Right kidney (tissue), 9 donors: ENCODE data around the gene CLNK.

Experiments
- DNase-seq: peaks from one replicate; pipeline ENCODE4 v3.0.0-alpha.2; 2016
- long read RNA-seq, 8 donors: transcript quantifications; one replicate each; lab custom pipeline, GENCODE V29; 2026

Gene CLNK
- long read RNA-seq, donor 1, result 0 reads
- long read RNA-seq, donor 2, result 0 reads
- long read RNA-seq, donor 3, result 0 reads
- long read RNA-seq, donor 4, result 0 reads
- long read RNA-seq, donor 5, result 0 reads
- long read RNA-seq, donor 6, result 0 reads
- long read RNA-seq, donor 7, result 0 reads
- long read RNA-seq, donor 8, result 0 reads

DNA sequence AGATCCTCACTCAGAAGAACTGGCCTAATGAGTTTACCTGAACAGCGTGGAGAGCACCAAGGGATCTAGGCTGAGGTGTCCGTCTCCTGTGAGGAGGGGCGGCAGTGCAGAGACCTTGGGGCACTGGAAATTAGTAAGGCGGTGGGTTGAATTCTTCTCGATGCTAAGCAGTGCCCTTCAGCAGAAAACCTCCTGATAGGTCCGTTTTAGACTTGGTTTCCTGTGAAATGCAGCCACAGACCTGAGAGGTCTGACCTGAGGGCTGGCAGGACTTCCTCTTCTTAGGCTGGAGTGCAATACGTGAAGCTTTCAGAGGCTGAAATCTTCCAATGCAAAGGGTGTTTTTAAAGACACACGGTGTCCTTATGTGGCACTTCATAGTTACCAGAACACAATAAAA is at the start of gene CLNK:
Gene CLNK (minus strand): TSS at position 138 of the 400 bp plus-strand sequence. CDS start 16,899 bp downstream, outside the sequence.
- no peak for DNase-seq

DNA sequence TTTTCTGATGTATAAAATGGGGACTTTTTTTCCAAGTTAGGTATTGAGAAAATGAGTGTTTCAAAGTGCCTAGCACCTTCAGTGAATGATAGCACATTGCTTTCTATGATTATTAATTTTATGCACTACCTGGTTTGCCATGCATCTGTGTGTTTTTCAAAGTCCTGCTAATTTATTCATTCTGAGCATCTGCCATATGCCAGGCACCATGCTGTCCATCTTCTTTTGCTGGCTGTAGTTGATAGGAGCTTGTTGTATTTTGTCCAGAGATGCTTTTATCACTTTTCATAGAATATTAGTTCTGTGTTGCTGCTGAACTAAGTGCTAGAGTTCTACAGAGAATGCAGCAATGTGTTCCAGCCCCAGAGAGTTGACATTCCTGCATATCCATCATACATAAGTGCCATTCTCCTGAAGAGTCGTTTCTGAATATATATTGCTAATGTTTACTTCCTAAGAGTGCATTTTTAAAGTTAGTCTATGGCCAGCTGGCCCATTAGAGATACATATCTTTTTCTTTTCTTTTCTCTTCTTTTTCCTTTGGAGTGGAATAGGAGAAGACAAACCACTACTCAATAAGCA is 49.0 kb upstream of the CLNK start:
- DNase-seq, result no peak

- no peak for DNase-seq
Observed at GRCh38 chr4:10732914-10733415, 48.4 kb upstream of the CLNK start.

- no peak for DNase-seq
Observed at GRCh38 chr4:10732235-10732913, 47.8 kb upstream of the CLNK start.

- DNase-seq, result no peak
Observed at GRCh38 chr4:10731690-10732089, 47.1 kb upstream of the CLNK start.

DNA sequence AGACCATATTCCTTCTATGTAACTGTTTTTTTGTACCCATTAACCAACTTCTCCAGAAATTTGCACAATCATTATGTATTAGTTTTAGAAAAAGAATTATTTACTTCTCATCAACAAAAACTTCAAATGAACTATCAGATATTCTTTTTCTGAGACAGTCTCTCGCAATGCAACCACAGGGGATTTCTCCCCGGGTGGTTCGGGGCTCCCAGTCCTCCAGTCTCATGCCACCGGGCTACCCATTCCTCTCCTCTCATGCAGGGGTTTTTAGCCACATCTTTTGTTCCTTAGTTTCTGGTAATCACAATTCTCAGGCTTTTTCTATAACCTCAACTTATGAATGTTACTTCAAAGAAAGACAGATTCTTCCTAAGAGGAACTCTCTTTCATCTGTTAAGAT is 46.6 kb upstream of the CLNK start:
- no peak for DNase-seq

GRCh38 chr4:10730590-10730989 is 46.0 kb upstream of the CLNK start:
- DNase-seq, result no peak

- no peak for DNase-seq
Observed at GRCh38 chr4:10730019-10730418, 45.5 kb upstream of the CLNK start.

DNA sequence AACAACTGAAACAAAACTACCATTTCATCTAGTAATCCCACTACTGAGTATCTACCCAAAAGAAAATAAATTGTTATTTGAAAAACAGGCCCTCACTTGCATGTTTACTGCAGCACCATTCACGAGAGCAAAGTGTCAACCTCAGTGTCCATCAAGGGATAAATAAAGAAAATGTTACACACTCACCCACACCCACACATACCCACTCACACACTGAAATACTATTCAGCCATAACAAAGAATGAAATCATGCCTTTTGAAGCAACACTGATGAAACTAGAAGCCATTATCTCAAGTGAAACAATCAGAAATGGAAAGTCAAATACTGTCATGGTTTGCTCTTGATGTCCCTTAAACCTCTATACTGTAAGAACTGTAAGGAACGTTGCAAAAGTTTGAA is 44.8 kb upstream of the CLNK start:
- DNase-seq, result no peak

DNA sequence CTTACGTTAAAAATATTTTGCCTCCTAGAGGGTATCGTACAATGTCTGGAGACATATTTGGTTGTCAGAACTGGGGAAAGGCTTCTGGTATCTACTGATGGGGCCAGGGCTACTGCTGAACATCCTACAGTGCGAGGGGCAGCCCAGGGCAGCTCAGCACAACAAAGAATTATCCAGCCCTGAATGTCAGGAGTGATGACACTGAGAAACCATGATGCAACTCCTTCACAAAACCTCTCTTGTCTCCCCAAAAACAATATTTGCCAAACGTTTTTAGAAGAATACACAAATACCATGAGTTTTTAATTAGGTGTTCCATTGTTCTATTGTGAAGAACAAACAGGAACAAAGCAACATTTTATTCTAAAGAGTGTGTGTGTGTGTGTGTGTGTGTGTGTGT is 43.4 kb upstream of the CLNK start:
- DNase-seq, result no peak

DNA sequence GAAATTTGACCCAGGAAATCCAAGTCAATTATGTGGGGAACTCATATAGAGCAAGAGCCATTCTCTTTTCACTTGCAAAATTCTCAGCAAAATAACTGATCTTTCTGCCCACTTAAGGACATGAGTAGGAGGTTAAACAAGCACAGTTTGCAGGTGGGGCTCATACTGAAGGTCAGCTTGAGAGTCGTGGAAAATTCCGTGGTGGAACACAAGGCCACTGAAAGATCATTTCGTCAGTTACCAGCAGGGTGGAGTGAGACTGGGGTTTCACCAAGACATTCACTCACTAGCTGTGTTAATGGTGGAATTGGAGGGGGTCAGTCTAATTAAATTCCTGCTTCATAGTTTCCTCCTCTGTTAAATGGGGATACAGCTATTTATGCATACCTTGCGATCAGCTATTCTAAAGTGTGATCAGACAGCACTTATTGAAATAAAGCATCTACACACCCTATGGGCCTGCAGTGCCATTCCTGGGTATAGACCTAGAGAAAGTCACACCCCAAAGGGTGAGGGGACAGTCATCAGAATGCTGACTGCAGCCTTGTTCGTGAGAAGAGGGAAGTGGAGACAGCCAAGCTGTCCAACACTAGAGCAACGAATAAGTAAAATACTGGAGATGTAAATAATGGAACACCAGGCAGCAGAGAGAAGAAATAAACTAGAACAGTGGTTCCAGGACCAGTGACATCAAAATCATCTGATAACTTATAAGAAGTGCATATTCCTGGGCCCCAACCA is 42.7 kb upstream of the CLNK start:
- DNase-seq, result no peak

DNA sequence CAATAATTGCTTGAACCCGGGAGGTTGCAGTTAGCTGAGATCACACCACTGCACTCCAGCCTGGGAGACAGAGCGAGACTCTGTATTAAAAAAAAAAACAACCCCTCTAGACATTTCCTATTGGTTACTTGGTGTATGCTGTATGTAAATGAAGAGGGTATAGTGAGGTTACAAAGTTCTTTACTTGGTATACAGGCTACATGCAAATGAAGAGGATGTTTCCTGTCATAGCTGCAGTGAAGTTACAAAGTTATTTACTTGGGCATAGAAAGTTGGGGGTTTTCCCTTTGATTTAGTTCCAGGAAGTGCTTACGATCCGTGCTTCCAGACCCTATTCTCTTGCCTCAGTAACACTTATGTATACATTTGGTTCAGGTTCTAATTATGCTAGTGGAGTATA is 38.4 kb upstream of the CLNK start:
- DNase-seq, result no peak

DNA sequence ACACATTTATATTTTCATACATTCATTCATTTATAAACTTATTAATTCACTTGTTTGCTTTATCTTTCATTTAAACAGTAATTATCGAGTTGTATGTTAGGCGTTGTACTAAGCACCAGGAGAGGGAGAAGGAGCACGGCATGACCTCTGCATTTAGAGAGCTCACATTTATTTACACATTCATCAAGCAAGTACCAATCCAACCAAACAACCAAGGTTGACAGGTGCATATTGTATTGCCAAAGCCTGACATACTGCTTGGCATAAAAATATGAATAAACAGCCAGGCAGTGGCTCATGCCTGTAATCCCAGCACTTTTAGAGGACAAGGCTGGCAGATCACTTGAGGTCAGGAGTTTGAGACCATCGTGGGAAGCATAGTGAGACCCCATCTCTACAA is 37.0 kb upstream of the CLNK start:
- DNase-seq, result no peak

GRCh38 chr4:10716163-10716562 is 31.6 kb upstream of the CLNK start:
- no peak for DNase-seq

DNA sequence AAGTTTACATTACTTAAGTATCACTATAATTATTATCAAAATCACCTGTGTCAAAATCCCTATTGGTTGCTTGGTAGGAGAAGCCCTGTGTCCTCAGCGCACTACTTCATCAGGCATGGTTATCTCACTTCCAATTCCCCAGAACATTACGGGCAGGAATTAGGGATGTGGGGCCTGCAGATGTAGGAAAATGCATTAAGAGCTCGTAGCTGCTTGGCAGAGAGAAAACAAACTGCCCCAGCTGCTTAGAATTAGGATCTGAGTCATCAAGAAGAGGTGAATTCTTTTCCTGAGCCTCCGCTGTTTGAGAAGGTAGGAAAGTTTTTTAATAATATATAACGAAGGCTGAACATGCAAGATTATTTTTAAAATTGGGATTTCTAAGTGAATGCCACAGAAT is 31.1 kb upstream of the CLNK start:
- DNase-seq, result no peak

GRCh38 chr4:10715135-10715534 is 30.6 kb upstream of the CLNK start:
- no peak for DNase-seq

GRCh38 chr4:10713591-10713990 is 29.0 kb upstream of the CLNK start:
- no peak for DNase-seq

- no peak for DNase-seq
Observed at GRCh38 chr4:10706236-10706635, 21.7 kb upstream of the CLNK start.

DNA sequence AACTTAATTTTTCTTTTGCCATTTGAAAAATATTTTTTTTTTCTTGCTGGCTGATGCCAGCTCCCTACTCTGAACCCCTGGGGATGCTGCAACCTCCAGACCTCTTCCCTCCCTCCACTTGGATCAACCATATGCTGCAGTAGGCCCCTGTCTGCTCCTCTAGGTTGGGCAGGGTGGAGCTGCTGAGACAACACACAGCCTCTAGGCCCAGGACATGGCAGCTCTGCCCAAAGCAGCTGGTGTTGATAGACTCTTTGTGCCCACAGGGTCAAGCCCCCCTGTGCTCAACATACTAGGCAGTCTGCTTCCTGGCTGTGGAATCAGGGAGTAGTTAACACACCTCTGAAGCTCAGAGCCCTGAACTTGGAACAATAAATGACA is 19.9 kb upstream of the CLNK start:
- DNase-seq, result no peak

GRCh38 chr4:10703766-10704429 is 19.3 kb upstream of the CLNK start:
- no peak for DNase-seq

GRCh38 chr4:10703156-10703555 is 18.6 kb upstream of the CLNK start:
- no peak for DNase-seq

DNA sequence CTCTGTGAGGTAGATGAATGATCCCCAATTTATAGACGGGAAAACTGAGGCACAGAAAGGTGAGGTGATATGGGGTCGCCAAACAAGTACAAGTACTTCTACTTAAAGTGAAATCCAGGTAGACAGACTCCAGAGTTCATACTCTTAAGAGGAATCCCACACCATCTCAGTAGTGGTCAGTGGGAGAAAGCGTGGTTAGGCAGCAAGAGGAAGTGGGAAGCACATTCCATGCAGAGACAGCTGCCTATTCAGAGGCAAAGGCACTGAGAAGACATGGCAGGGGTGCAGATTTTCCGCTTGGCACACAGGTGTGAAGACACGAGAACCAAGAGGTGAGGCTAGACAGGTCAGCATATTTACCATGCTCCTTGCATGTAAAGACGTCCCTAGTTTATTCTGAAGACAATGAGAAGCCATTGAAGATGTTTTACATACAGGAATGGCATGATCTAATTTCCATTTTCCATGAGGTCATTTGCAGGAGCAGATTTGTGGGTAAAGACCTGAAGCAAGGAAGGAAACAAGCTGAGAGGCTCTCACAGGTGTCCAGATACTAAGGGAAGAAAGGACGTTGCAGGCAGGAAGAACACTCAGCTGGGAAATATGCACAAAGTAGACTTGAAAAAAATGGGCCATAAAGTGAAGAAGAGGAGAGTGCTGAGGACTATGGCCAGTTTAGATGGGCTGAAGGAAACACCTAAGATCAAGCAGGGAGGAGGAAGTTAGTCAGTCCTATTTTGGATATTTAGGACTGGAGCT is 17.3 kb upstream of the CLNK start:
- DNase-seq, result no peak
